ENCODE measurements around the gene NPM3.

GRCh38 chr10:101767600-101767945, 15.7 kb downstream of the NPM3 start:
- no peak for TF ChIP-seq CTCF (IDR thresholded peaks at IDR 0.05)
- no peak for TF ChIP-seq POLR2A (IDR thresholded peaks at IDR 0.05)
